ENCODE measurements around the gene CCR6.

The CCR6 gene

DNA sequence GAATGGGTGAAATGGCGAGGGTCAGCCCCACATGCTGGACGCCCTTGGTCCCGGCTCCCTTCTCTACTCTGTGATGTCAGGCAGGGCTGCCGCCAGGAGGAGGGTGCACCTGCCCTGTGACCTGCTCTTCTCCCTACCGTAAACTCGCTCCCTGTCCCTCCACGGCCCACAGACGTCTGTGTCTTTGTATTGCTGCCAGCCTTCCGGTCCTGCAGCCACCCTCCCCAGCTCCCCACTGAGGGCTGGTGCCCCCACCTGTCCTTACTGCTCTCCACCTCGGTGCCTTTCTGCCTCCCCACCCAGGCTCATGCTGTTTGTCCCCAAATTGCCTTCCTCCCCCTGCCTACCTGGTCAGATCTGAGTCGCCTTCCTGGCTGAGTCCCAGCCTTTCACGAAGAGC, 4.1 kb upstream of the CCR6 start:
- in situ Hi-C loops (cut with MboI; ENCODE audit: low sequenced_read_pairs) = no loop called here

DNA sequence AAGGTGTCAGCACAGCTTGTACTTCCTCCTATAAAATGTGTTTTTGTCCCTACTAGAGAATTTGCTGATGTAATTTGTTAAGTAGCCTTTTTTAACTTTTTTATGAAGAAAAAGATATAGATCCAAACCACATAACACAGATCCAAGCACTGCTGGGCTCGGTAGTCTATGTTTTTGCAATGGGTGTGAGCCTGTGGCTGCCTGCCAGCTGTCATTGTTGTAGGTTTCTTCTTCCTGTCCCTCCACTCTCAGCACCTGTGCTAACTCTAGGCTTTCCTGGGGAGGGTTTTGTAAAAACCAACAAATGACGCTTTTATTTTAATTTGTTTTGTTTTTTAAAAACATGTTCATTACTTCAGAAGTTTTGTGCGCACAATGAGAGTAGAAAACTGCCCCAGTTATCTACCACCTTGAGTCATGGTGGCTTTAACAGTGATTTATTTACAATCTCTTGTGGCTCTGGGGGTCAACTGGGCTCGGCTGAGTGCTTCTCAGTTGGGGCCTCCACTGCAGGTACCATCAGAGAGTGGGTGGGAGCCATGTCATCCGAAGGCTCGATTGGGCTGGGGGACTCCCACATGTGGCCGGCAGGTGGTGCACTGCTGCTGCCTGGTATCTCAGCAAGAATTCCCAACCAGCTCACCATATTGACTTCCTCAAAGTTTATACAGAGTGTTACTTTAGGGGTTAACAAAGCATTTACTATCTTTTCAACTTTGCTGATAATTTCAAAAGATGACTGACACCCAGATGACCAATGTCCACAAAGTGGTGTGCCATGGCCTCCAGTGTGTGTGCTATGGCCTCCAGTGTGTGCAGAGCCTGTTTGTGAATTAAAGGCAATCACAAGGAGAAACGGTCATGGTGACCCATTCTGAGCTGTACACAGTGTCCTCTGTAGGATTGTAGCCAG, 3.0 kb upstream of the CCR6 start:
- in situ Hi-C loops (cut with MboI; ENCODE audit: low sequenced_read_pairs) = no loop called here

DNA sequence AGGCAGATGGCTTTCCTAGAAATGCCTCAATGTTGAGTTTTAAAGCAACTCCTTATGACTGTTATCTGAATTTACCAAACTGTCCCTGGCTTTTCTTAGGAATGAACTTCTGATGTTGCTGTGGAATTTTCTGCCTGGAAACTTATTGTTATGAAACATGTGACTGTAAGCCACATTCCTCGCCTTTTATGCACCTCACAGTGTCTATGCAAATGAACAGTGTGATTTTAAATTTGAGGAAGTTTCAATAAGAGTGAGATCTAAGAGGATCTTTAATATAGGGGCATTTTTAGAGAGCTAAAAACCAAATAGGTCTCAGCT, 2.4 kb upstream of the CCR6 start:
- in situ Hi-C loops (cut with MboI; ENCODE audit: low sequenced_read_pairs) = no loop called here

DNA sequence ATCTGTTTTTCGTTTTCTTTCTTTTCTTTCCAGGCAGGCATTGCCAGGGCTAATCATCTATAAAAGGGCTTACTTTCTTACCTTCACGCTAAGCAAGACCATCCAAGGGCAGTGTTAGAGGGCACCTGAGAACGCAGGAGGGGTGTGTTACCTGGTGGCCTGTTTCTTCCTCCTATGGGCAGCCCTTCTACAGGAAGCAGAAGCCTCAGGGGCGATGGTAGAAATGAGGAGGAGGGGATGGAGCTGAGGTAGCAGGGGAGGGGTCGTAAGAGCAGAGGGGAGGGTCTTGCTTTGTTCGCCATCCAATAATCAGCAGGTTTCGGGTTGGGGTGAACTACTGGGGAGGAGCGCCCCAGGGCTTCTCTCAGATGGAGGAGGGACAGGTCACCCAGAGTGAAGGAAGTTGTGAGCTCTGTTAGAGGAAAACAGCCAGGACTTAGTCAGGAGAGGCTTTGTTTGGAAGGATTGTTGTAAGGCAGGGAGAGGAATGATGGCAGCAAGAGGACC, 1.5 kb upstream of the CCR6 start:
- in situ Hi-C loops (cut with MboI; ENCODE audit: low sequenced_read_pairs) = no loop called here

DNA sequence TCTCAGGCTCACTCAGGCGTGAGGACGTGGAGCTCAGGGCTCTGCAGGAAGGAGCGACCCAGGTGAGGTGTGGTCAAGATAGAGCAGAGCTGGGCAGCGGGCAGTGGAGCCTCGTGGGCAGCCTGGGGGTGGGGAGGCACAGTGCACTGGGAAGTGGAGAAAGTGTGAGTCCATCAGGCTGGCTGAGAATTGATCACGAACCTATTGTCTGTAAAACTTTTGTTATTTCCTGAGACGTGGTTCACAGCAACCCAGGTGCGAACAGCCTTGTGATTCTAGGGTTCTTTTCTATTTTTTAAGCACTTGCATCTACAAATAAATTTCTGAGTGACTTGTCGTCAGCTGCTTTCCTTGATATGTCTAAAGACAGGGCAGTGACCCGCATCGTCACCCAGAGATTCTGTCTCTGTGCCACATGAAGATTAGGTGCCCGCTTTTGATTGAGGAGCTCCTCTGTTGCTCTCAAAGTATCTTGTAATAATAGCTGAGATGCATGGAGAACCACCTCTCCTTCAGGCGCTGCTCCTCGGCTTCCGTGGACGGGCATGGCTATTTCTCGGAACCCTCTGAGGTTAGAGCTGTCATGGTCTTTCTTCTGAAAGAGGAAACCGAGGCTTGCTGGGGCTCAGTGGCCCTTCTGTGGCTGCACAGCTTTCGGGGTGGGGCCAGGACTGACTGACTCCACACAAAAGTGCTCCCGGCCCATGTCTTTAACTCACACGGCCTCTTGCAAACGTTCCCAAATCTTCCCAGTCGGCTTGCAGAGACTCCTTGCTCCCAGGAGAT, 662 bp upstream of the CCR6 start:
- in situ Hi-C loops (cut with MboI; ENCODE audit: low sequenced_read_pairs) = no loop called here

DNA sequence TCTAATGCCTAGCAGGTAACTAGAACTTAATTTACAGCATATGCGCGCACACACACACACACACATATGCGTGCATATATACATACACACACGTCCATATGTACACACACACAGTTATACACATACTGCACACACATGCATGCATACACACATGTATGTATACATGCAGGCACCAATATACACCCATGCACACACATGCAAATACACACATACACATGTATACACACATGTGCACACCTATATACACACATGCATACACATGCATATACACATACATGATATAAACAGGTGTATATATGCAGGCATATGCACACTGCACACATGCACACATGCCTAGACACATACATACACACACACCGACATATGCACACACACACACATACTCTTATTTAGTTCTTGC, 1.9 kb downstream of the CCR6 start:
- in situ Hi-C loops (cut with MboI; ENCODE audit: low sequenced_read_pairs) = no loop called here

DNA sequence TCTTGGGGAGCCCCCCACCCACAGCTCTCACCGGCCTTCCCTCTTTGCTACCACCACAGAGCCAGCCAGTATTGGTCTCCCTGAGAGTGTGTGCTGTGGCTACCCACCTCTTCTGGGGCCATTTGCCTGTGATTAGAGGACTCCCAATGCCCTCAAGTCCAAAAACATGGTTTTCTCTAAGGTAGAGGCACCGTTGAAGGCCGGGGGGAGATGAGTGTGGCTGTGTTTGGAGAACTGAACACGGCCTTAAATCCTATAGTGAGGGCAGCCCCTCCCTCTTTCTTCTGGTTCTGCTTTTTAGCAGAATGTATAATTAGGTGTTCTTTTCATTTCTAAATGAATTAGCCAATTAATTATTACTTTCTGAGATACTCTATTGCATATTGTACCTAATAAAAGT, 2.5 kb downstream of the CCR6 start:
- in situ Hi-C loops (cut with MboI; ENCODE audit: low sequenced_read_pairs) = no loop called here

DNA sequence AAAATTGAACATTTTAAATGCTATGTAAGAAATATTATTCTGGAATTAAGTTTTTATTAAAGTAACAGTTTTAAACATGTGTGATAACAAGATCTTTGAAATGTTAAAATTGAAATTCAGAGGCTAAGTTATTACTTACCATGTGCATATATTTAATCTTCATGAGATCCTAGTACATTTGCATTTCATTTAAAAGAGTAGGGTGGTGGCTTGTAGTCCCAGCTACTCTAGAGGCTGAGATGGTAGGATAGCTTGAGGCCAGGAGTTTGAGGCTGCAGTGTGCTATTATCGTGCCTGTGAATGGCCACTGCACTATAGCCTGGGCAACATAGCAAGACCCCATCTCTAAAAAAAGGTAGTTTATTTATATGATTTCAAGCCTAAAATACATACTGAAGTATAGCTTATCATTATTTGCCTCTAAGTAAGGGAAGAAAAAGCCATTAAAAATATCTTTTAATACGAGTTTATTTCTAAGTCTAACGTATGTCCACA, 3.0 kb downstream of the CCR6 start:
- in situ Hi-C loops (cut with MboI; ENCODE audit: low sequenced_read_pairs) = no loop called here

DNA sequence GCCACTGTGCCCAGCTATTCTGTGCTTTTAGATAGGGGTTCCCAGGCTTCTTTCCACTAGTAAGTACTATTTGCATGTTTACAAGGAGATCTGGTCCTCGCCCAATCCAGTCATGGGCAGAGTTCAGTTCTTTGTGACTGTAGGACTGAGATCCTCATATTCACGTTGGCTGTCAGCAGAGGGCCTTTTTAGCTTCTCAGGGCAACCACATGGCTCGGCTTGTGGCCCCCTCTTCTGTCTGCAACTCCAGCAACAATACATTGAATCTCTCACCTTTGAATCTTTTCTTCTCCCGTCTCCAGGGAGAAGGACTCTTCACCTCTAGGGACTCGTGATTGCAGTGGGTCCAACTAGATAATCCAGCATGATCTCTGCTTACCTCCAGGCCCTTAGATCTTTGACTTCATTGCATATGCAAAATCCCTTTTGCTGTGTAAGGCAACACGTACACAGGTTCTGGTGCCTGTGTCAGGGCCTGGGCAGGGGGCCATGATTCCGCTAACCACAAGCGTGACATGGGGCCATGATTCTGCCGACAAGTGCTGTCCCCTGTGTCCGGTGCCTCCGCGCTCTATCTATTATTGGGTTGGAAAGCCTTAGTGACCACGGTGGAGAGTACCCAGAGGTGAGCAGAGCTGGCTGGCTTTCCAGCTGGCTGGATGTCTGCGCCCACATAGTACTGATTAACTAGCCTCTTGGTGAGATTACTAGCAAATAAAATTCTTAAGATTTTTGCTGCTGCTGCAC, 5.1 kb downstream of the CCR6 start:
- in situ Hi-C loops (cut with MboI; ENCODE audit: low sequenced_read_pairs) = no loop called here

DNA sequence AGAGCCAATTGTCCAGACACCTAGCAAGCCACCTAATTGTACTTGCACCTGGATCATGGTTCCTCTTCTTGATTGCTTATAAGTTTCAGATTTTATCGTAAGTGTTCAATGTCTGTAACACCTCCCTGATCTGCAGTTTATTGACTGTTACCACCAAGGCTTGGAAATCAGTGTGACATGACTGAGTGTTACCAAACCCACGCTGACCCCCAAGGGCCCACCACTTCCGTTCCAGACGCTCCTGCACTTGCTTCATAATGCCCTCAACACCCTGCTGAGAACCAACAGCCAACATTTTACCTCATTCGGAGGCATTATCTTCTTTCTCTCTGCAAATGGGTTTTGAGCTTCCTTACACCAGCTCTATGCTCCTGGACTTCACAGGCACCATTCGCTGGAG, 6.3 kb downstream of the CCR6 start:
- in situ Hi-C loops (cut with MboI; ENCODE audit: low sequenced_read_pairs) = no loop called here

DNA sequence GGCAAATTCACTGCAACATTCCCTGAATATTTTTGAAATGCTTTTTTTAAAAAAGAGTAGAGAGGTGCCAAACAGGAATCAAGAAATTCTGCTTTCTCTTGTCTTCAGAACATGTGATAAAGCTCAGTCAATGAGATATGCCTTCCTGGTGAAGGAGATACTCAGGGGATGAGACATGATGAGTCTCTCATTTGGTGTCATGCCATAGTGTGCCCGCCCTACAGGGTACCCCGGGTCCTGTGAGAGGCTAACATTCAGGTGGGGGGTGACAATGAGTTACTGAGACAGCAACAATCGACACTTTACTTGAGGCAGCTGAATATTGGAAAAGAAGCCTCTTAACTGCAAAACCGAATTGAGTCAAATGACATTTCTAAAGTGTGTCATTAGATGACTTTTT, 6.7 kb downstream of the CCR6 start:
- in situ Hi-C loops (cut with MboI; ENCODE audit: low sequenced_read_pairs) = no loop called here

DNA sequence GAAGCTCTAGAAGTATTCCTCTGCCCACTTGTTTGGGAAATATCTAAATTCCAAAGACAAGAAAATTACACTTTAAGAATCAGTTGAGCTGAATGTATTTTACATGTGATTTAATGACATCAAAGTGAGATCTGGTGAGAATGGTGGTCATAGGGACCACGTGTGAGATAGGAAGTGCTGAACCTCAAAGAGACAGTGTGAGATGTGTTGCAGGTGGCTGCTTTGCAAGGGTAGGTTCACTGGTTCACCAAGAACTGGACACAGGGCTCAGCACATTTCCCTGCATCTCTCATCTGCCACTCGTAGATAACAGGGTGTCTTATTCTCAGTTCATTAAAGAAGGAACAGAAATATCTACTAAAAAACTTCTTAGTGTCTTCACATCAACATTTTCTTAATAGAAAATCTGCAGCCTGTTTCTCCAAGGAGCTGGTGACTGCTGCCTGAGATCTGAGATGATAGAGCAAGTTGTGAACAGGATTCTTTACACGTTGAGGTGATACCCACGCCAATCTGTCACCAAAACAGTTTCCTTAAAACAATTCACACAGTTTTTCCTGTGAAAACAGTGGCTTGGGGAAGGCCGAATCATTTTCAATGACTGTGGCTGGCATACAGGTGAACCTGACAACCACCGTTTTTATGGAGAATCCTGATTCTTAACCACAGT, 7.2 kb downstream of the CCR6 start:
- in situ Hi-C loops (cut with MboI; ENCODE audit: low sequenced_read_pairs) = loop anchor here (10.0 kb wide), 1 partner anchor 355 kb away; no protein-coding TSS in a partner anchor

DNA sequence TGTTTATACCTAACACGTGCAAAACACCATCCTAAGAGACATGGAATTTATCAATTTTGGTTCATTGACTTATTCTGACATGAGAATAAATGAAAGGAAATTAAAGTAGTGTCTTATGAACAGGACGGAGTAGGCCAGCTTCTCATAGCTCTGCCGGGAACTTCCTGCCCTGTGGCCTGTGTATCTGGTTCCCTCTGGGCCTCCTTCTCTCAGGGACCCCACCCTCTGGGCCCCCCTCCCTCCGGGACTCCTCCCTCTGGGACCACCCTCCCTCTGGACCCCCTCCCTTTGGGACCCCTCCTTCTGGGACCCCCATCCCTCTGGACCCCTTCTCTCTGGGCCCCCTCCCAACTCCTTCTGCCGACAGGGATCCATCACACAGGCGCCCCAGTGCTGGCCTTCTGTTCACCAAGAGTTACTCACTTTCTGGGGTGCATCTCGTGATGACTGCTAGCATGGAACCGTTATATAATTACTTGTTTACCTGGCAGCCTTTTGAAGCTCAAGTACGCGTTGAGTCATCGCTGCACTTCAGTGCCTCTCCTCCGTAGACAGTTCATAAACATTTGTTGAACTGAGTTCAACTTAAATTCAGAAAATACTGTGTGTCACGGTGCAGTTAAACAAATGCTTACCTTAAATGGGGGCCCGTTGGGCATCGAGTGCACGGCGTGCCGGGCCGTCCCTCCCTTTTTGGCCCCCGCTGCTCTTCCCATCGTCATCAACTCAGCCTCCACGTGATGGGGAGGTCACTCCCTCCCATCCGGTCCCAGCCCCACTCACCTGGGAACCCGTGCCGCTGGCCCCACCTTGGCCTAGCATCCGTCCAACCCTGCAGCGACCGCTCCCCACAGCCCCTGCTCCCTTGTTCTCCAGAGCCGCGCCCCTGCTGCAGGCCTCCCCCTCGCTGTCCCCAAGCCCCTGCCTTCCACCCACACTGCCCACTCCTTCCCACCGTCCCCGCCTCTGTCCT, 8.1 kb downstream of the CCR6 start:
- in situ Hi-C loops (cut with MboI; ENCODE audit: low sequenced_read_pairs) = loop anchor here (10.0 kb wide), 1 partner anchor 356 kb away; no protein-coding TSS in a partner anchor

DNA sequence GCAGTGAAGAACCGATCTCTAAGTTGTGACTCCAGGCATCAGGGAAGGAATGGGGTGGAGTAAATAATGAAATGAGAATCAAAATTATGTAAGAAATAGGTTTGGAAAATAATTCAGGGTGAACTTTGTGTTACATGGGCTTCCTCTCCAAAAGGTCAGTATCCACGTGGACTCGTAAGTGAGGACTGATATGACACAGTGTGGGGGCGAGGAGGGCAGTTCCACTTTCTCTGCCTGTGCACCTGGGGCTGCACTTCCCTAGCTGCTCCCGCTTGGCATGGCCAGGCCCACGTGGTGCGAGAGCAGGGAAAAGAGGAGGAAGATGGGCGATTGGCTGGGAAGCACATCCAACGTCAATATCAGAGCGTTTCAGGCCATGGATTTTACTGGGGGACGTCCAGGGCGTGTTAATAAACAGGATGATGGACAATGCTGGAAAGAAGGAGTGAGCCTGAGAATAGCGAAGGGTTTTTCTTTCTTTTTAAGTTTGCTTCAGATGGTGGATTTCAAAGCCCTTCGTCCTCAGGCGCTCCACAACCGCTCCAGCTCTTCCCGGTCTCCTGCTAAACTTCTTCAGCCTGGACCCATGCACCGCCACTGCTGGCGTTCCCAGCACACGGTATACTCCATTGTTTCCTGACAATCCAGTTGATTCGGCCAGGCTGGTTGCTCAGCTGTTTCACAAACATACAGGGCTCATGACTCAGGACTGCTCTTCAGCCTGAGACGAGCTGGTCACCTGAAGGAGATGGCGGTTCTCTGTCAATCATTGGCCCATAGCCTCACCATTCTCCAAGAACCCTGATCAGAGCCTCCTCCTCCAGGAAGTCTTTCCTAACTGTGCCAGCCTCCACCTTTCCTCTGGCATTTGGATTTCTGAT, 11.8 kb downstream of the CCR6 start:
- in situ Hi-C loops (cut with MboI; ENCODE audit: low sequenced_read_pairs) = loop anchor here (10.0 kb wide), 1 partner anchor 360 kb away; no protein-coding TSS in a partner anchor

DNA sequence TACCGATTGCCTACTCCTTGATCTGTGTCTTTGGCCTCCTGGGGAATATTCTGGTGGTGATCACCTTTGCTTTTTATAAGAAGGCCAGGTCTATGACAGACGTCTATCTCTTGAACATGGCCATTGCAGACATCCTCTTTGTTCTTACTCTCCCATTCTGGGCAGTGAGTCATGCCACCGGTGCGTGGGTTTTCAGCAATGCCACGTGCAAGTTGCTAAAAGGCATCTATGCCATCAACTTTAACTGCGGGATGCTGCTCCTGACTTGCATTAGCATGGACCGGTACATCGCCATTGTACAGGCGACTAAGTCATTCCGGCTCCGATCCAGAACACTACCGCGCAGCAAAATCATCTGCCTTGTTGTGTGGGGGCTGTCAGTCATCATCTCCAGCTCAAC, 13.5 kb downstream of the CCR6 start:
- in situ Hi-C loops (cut with MboI; ENCODE audit: low sequenced_read_pairs) = loop anchor here (10.0 kb wide), 1 partner anchor 362 kb away; no protein-coding TSS in a partner anchor

DNA sequence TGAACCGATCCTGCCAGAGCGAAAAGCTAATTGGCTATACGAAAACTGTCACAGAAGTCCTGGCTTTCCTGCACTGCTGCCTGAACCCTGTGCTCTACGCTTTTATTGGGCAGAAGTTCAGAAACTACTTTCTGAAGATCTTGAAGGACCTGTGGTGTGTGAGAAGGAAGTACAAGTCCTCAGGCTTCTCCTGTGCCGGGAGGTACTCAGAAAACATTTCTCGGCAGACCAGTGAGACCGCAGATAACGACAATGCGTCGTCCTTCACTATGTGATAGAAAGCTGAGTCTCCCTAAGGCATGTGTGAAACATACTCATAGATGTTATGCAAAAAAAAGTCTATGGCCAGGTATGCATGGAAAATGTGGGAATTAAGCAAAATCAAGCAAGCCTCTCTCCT, 14.2 kb downstream of the CCR6 start:
- in situ Hi-C loops (cut with MboI; ENCODE audit: low sequenced_read_pairs) = loop anchor here (10.0 kb wide), 1 partner anchor 362 kb away; no protein-coding TSS in a partner anchor

DNA sequence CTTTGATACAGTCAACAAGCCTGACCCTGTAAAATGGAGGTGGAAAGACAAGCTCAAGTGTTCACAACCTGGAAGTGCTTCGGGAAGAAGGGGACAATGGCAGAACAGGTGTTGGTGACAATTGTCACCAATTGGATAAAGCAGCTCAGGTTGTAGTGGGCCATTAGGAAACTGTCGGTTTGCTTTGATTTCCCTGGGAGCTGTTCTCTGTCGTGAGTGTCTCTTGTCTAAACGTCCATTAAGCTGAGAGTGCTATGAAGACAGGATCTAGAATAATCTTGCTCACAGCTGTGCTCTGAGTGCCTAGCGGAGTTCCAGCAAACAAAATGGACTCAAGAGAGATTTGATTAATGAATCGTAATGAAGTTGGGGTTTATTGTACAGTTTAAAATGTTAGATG, 15.0 kb downstream of the CCR6 start:
- in situ Hi-C loops (cut with MboI; ENCODE audit: low sequenced_read_pairs) = loop anchor here (10.0 kb wide), 1 partner anchor 363 kb away; no protein-coding TSS in a partner anchor

DNA sequence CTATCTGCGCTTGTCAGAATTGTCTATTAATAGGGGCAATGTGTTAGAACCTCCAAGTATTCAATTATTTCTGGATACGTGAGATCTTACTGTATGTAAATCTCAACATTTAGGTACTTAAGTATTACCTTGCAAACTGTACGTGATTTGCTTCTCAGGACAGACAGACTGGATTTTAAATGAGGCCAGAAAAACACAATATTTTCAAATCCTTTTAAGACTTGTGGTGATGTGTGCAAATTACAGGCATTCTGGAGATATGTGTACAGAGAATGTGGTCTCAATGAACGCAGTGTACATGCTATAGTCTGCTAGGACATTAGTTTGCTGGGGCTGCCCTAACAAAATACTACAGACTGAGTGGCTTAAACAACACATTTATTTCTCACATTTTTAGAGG, 16.9 kb downstream of the CCR6 start:
- in situ Hi-C loops (cut with MboI; ENCODE audit: low sequenced_read_pairs) = loop anchor here (10.0 kb wide), 1 partner anchor 365 kb away; no protein-coding TSS in a partner anchor
